ENCODE results near the gene PPP1R7. TPM values are rescaled to one million over a fixed set of nuclear protein-coding genes. Genes with fewer than 3 reads are reported as not detected.

The PPP1R7 gene
- total RNA-seq, 1 experiment from 2014 or later, result 49.1 TPM

- TF ChIP-seq ZNF532 (CRISPR knock-in tag; IDR thresholded peaks at IDR 0.05; ENCODE audit: borderline replicate concordance), result no peak
- TF ChIP-seq HMGXB4 (CRISPR knock-in tag; IDR thresholded peaks at IDR 0.05), result no peak
Measured at GRCh38 chr2:241199897-241200821, 49.9 kb downstream of the PPP1R7 start (continued).

- CTCF ChIA-PET, result no interaction called here
- H3K9me3 Mint-ChIP-seq, result no peaks in the 10 kb centered on the region
Measured at GRCh38 chr2:241200822-241201395, 50.6 kb downstream of the PPP1R7 start.

More at GRCh38 chr2:241200822-241201395, 50.6 kb downstream of the PPP1R7 start:
- no peak for DNase-seq (ENCODE audit: low spot score)
- Mint-ChIP-seq H3K27ac (no peak overlapping the region), H3K4me3 (no peak overlapping the region), H3K36me3 (no peaks in the 10 kb centered on the region), H3K27me3 (ENCODE audit: low read depth) (no peaks in the 10 kb centered on the region), H3K4me1 (0 out of 2 replicates have a peak, but pooled peaks cover 3% of the 10 kb centered on the region)
- no peak for ATAC-seq
- POLR2A ChIA-PET, result no interaction called here
- TF ChIP-seq ZBTB21 (CRISPR knock-in tag; IDR thresholded peaks at IDR 0.05; ENCODE audit: borderline replicate concordance), result no peak
- no peak for TF ChIP-seq ZNF263 (CRISPR knock-in tag; IDR thresholded peaks at IDR 0.05; ENCODE audit: low read depth)
- TF ChIP-seq FOXP4 (CRISPR knock-in tag; IDR thresholded peaks at IDR 0.05), result no peak
- no peak for TF ChIP-seq USF2 (CRISPR knock-in tag; IDR thresholded peaks at IDR 0.05)
- no peak for TF ChIP-seq ZNF281 (CRISPR knock-in tag; IDR thresholded peaks at IDR 0.05)
- TF ChIP-seq TP53 (CRISPR knock-in tag; IDR thresholded peaks at IDR 0.05), result no peak
- TF ChIP-seq ELF4 (CRISPR knock-in tag; IDR thresholded peaks at IDR 0.05; ENCODE audit: low read depth), result no peak
- no peak for TF ChIP-seq NR1H2 (CRISPR knock-in tag; IDR thresholded peaks at IDR 0.05)
- no peak for TF ChIP-seq ZMAT4 (CRISPR knock-in tag; IDR thresholded peaks at IDR 0.05)
- no peak for TF ChIP-seq SMAD3 (CRISPR knock-in tag; IDR thresholded peaks at IDR 0.05; ENCODE audit: borderline replicate concordance)
- no peak for TF ChIP-seq FOXJ3 (CRISPR knock-in tag; IDR thresholded peaks at IDR 0.05; ENCODE audit: borderline replicate concordance)

Data from WTC11 (cell line).